SK-N-SH (cell line): Measurements from ENCODE around the gene PBX3. TPM values are rescaled to one million over a fixed set of nuclear protein-coding genes. Genes with fewer than 3 reads are reported as not detected.

ENCODE experiments used
- CTCF ChIA-PET: fragments of 300-600, 350-600 bp; formaldehyde crosslinking; extraction: SDS; loops from one replicate; lab custom pipeline; 2021; lab: Yijun Ruan, JAX
- POLR2A ChIA-PET: fragments of 350-600 bp; sonication (Branson Sonifier 250); formaldehyde crosslinking; extraction: SDS; loops from one replicate; lab custom pipeline; 2020; ENCODE audit warnings: antibody characterized with exemption, inconsistent platforms; lab: Yijun Ruan, JAX
- DNase-seq: peaks from one replicate; pipeline ENCODE4 v3.0.0; 2012
- H2AFZ ChIP-seq: fragments of 200-600 bp; sonication (generic); 2 replicates; pipeline ENCODE4 v1.8.1; 2016; ENCODE audit warnings: antibody characterized with exemption, mild to moderate bottlenecking, low read depth
- H3F3A ChIP-seq: fragments of 200-600 bp; sonication (generic); replicated peaks from 2 replicates; pipeline ENCODE3; 2016; ENCODE audit warnings: antibody characterized with exemption, mild to moderate bottlenecking; ENCODE audit not compliant: insufficient read depth
- H3K27ac ChIP-seq, 2 experiments: fragments of 200-500 bp in 1 of 2; fragments of 200-600 bp in 1 of 2; sonication (Bioruptor generic) in 1 of 2; sonication (generic), shearing (Covaris generic) in 1 of 2; 2 replicates each; pipeline versions ENCODE4 v1.5.1 to v1.6.1; 2014 to 2016; ENCODE audit warnings: low read depth in 2 of 2, inconsistent platforms in 1 of 2, low read length in 1 of 2, mild to moderate bottlenecking in 1 of 2, mixed read lengths in 1 of 2
- H3K27me3 ChIP-seq: fragments of 200-600 bp; sonication (generic), shearing (Covaris generic); 2 replicates; pipeline ENCODE4 v1.6.1; 2016; ENCODE audit warnings: mixed run types; ENCODE audit not compliant: insufficient read depth
- H3K36me3 ChIP-seq, 2 experiments: fragments of 200-500 bp in 1 of 2; fragments of 200-600 bp in 1 of 2; sonication (Bioruptor generic) in 1 of 2; sonication (generic) in 1 of 2; replicated peaks in 1 of 2; 2 replicates each; pipeline versions ENCODE3 to v1.5.1; 2014 to 2016; ENCODE audit warnings: low read length in 1 of 2, mild to moderate bottlenecking in 1 of 2; ENCODE audit not compliant: insufficient read depth in 2 of 2, control insufficient read depth in 1 of 2
- H3K4me1 ChIP-seq, 2 experiments: fragments of 200-500 bp in 1 of 2; fragments of 200-600 bp in 1 of 2; sonication (Bioruptor generic) in 1 of 2; sonication (generic), shearing (Covaris generic) in 1 of 2; 2 replicates each; pipeline versions ENCODE4 v1.5.1 to v1.6.1; 2014 to 2016; ENCODE audit warnings: low read depth in 1 of 2, low read length in 1 of 2, mixed run types in 1 of 2; ENCODE audit not compliant: insufficient read depth in 2 of 2, control insufficient read depth in 1 of 2
- H3K4me2 ChIP-seq: fragments of 200-600 bp; sonication (generic), shearing (Covaris generic); 2 replicates; pipeline ENCODE4 v1.6.1; 2017; ENCODE audit warnings: mixed run types
- H3K4me3 ChIP-seq, 2 experiments: fragments of 200-500 bp in 1 of 2; fragments of 200-600 bp in 1 of 2; sonication (Bioruptor generic) in 1 of 2; sonication (generic), shearing (Covaris generic) in 1 of 2; 2 replicates each; pipeline versions ENCODE4 v1.5.1 to v1.8.1; 2014 to 2016; ENCODE audit warnings: low read depth in 2 of 2, inconsistent platforms in 1 of 2, low read length in 1 of 2, mild to moderate bottlenecking in 1 of 2, mixed read lengths in 1 of 2, moderate library complexity in 1 of 2
- H3K79me2 ChIP-seq: fragments of 200-600 bp; sonication (generic); 2 replicates; pipeline ENCODE4 v1.8.1; 2017; ENCODE audit warnings: mild to moderate bottlenecking; ENCODE audit not compliant: insufficient read depth
- H3K9ac ChIP-seq: fragments of 200-600 bp; sonication (generic); 2 replicates; pipeline ENCODE4 v1.6.1; 2017; ENCODE audit warnings: mixed run types
- H3K9me2 ChIP-seq: fragments of 200-600 bp; sonication (generic); 2 replicates; pipeline ENCODE4 v1.6.1; 2017; ENCODE audit warnings: mixed run types
- H3K9me3 ChIP-seq: fragments of 200-600 bp; sonication (generic); 2 replicates; pipeline ENCODE4 v1.6.1; 2017; ENCODE audit warnings: mixed run types, mild to moderate bottlenecking, moderate library complexity
- H4K20me1 ChIP-seq: fragments of 200-600 bp; sonication (generic); 2 replicates; pipeline ENCODE4 v1.6.1; 2017; ENCODE audit warnings: mild to moderate bottlenecking, mixed run types; ENCODE audit not compliant: insufficient read depth
- CHD2 ChIP-seq: fragments of 150-350 bp; IDR thresholded peaks from 2 replicates; pipeline ENCODE4 v1.6.1; 2018; ENCODE audit warnings: low read length; ENCODE audit not compliant: partially characterized antibody
- CTCF ChIP-seq: fragments of 200-600 bp; sonication (generic); IDR thresholded peaks from 2 replicates; pipeline ENCODE4 v1.6.1; 2017; ENCODE audit warnings: antibody characterized with exemption, mild to moderate bottlenecking, moderate library complexity
- EP300 ChIP-seq, 2 experiments: IDR thresholded peaks; 2 replicates each; pipeline versions ENCODE4 v1.4.0 to v1.6.1; 2012; ENCODE audit warnings: borderline replicate concordance in 1 of 2, low read depth in 1 of 2, low read length in 1 of 2
- FOSL2 ChIP-seq: IDR thresholded peaks from 2 replicates; pipeline ENCODE4 v1.4.0; 2012; ENCODE audit warnings: low read depth, mild to moderate bottlenecking, moderate library complexity, borderline replicate concordance
- FOXJ3 ChIP-seq: sonication (generic); formaldehyde crosslinking; IDR thresholded peaks from 2 replicates; pipeline ENCODE4 v1.5.1; 2020; ENCODE audit warnings: mild to moderate bottlenecking, missing genetic modification reagents
- FOXM1 ChIP-seq: IDR thresholded peaks from 2 replicates; pipeline ENCODE4 v1.4.0; 2012; ENCODE audit warnings: low read depth, mild to moderate bottlenecking
- MEF2A ChIP-seq: IDR thresholded peaks from 2 replicates; pipeline ENCODE4 v1.4.0; 2012; ENCODE audit warnings: low read depth, borderline replicate concordance
- NFIC ChIP-seq: IDR thresholded peaks from 2 replicates; pipeline ENCODE4 v1.4.0; 2012; ENCODE audit warnings: borderline replicate concordance
- NRF1 ChIP-seq: IDR thresholded peaks from 2 replicates; pipeline ENCODE4 v1.6.1; 2012; ENCODE audit warnings: low read depth, mild to moderate bottlenecking, low read length
- PBX3 ChIP-seq: IDR thresholded peaks from 2 replicates; pipeline ENCODE4; 2012
- RAD21 ChIP-seq: IDR thresholded peaks from 2 replicates; pipeline ENCODE4 v1.6.1; 2012; ENCODE audit warnings: mild to moderate bottlenecking, low read length
- RXRA ChIP-seq: IDR thresholded peaks from 2 replicates; pipeline ENCODE4 v1.4.0; 2012; ENCODE audit warnings: low read depth, mild to moderate bottlenecking, borderline replicate concordance
- SIN3A ChIP-seq: IDR thresholded peaks from 2 replicates; pipeline ENCODE4 v1.6.1; 2012; ENCODE audit warnings: low read depth, mild to moderate bottlenecking, low read length, moderate library complexity, borderline replicate concordance
- SMC3 ChIP-seq: IDR thresholded peaks from 2 replicates; pipeline ENCODE4 v1.6.1; 2012; ENCODE audit warnings: low read depth, low read length, improper control_type of control experiment
- TEAD4 ChIP-seq: IDR thresholded peaks from 2 replicates; pipeline ENCODE4 v1.4.0; 2012; ENCODE audit warnings: mild to moderate bottlenecking, borderline replicate concordance; ENCODE audit not compliant: insufficient read depth
- YY1 ChIP-seq: IDR thresholded peaks from 2 replicates; pipeline ENCODE4 v1.4.0; 2012; ENCODE audit warnings: low read depth, mild to moderate bottlenecking
- WGBS: methylation state at CpG from one replicate; pipeline ENCODE4 v1.1.6; 2017; ENCODE audit warnings: low lambda C conversion rate; 5-methylcytosine and 5-hydroxymethylcytosine counted together
- polyA plus RNA-seq, 3 experiments: library from polyadenylated mRNA; depleted of rRNA; stranded (reverse); fragments of >200 nt; gene quantifications; 2 replicates each; pipeline ENCODE4 v1.2.3, GENCODE V29; 2012
- TF ChIP-seq, protein P1 (sequence below): IDR thresholded peaks from 2 replicates; pipeline ENCODE4 v1.4.0; 2012; ENCODE audit warnings: low read depth
- TF ChIP-seq, protein P2 (sequence below): IDR thresholded peaks from 2 replicates; pipeline ENCODE4 v1.6.1; 2012; ENCODE audit warnings: mild to moderate bottlenecking, low read depth, low read length, moderate library complexity

Gene PBX3
- polyA plus RNA-seq, 1 of the 3 experiments (the other 2 are of a cell fraction): 73.0 TPM

DNA sequence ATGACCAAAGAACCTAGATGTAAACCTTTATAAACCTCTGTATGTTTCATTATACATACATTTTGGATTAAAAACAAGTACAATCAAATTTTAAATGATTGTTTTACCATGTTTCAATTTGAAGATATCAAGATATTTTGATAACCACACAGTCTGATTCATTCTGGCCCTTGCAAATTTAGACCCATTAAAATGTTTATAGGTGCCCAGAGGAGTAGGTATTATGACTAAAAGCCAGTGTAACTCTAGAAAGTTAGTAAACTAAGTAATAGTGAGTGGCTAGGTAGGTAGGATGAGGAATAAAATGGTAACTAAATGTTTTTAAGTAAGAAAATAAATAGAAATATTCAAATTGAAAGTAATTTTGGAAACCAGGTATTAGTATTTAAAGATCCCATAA, 165.5 kb downstream of the PBX3 start:
- H3K9ac ChIP-seq: no peak overlapping the region
- H3K4me3 ChIP-seq: no peak overlapping the region
- ChIA-PET CTCF (interaction anchor here (1.5 kb wide), 2 partner anchors 11 to 486 kb away, joined by 4 to 5 read pairs; no protein-coding TSS in a partner anchor), POLR2A (no interaction called here)
- H3F3A ChIP-seq: peaks cover 9% of the 10 kb centered on the region
- H3K79me2 ChIP-seq: peaks cover 90% of the 10 kb centered on the region
- no peak overlapping the region; a peak in 1 of 4 replicates for H3K27ac ChIP-seq
- H3K4me1 ChIP-seq: peaks cover 19 to 34% of the 10 kb centered on the region in 2 experiments; a peak in 2 of 4 replicates
- DNase-seq: no peak
- TF ChIP-seq NRF1 (no peak), MEF2A (no peak), SIN3A (no peak), PBX3 (no peak), TEAD4 (no peak), EP300 (IDR thresholded peaks at IDR 0.05; ENCODE audit: borderline replicate concordance in 1 of 2, low read depth in 1 of 2, low read length in 1 of 2) (no peak), FOXJ3 (CRISPR knock-in tag) (no peak), CHD2 (no peak), NFIC (no peak), FOXM1 (no peak), SMC3 (no peak), RAD21 (no peak)
- no peak overlapping the region for H3K4me2 ChIP-seq
- H3K27me3 ChIP-seq: no peaks in the 10 kb centered on the region
- H2AFZ ChIP-seq: no peak overlapping the region
- peaks cover 19 to 22% of the 10 kb centered on the region in 2 experiments for H3K36me3 ChIP-seq
- H4K20me1 ChIP-seq: peaks cover 7% of the 10 kb centered on the region; the same call in 1 of the 2 replicates
- no peaks in the 10 kb centered on the region for H3K9me3 ChIP-seq
- H3K9me2 ChIP-seq: no peaks in the 10 kb centered on the region

- Histone ChIP-seq H3K4me1 (peaks cover 12 to 28% of the 10 kb centered on the region in 2 experiments; a peak in 2 of 4 replicates), H3K36me3 (peaks cover 19 to 29% of the 10 kb centered on the region in 2 experiments), H3K27ac (no peak overlapping the region), H3K27me3 (no peaks in the 10 kb centered on the region), H3F3A (peaks cover 13% of the 10 kb centered on the region), H4K20me1 (peaks cover 7% of the 10 kb centered on the region; the same call in 1 of the 2 replicates), H3K9ac (no peak overlapping the region)
- no peak for DNase-seq
- ChIA-PET POLR2A (interaction anchor here (1.1 kb wide), 1 partner anchor 19 kb away, joined by 3 read pairs; no protein-coding TSS in a partner anchor), CTCF (interaction anchor here (1.0 to 1.8 kb wide), 2 partner anchors 186 to 485 kb away, joined by 3 to 4 read pairs; no protein-coding TSS in a partner anchor)
- no peak for TF ChIP-seq RAD21
- TF ChIP-seq FOSL2: no peak
- TF ChIP-seq RXRA: no peak
- TF ChIP-seq, protein P1, sequence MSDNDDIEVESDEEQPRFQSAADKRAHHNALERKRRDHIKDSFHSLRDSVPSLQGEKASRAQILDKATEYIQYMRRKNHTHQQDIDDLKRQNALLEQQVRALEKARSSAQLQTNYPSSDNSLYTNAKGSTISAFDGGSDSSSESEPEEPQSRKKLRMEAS: no peak
- TF ChIP-seq, protein P2, sequence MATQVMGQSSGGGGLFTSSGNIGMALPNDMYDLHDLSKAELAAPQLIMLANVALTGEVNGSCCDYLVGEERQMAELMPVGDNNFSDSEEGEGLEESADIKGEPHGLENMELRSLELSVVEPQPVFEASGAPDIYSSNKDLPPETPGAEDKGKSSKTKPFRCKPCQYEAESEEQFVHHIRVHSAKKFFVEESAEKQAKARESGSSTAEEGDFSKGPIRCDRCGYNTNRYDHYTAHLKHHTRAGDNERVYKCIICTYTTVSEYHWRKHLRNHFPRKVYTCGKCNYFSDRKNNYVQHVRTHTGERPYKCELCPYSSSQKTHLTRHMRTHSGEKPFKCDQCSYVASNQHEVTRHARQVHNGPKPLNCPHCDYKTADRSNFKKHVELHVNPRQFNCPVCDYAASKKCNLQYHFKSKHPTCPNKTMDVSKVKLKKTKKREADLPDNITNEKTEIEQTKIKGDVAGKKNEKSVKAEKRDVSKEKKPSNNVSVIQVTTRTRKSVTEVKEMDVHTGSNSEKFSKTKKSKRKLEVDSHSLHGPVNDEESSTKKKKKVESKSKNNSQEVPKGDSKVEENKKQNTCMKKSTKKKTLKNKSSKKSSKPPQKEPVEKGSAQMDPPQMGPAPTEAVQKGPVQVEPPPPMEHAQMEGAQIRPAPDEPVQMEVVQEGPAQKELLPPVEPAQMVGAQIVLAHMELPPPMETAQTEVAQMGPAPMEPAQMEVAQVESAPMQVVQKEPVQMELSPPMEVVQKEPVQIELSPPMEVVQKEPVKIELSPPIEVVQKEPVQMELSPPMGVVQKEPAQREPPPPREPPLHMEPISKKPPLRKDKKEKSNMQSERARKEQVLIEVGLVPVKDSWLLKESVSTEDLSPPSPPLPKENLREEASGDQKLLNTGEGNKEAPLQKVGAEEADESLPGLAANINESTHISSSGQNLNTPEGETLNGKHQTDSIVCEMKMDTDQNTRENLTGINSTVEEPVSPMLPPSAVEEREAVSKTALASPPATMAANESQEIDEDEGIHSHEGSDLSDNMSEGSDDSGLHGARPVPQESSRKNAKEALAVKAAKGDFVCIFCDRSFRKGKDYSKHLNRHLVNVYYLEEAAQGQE: no peak
- TF ChIP-seq MEF2A: no peak
- no peak for TF ChIP-seq YY1
- no peak for TF ChIP-seq CTCF
- TF ChIP-seq EP300 (IDR thresholded peaks at IDR 0.05; ENCODE audit: borderline replicate concordance in 1 of 2, low read depth in 1 of 2, low read length in 1 of 2): no peak
- TF ChIP-seq, all 33 proteins: peak for 0
- no peak overlapping the region for H3K4me2 ChIP-seq
- H3K4me3 ChIP-seq: no peak overlapping the region
- H3K9me2 ChIP-seq: no peaks in the 10 kb centered on the region
- no peak overlapping the region for H2AFZ ChIP-seq
- peaks cover 90% of the 10 kb centered on the region for H3K79me2 ChIP-seq
- H3K9me3 ChIP-seq: no peaks in the 10 kb centered on the region
- 88% methylated on average over 2 of the region's 2 CpGs for WGBS
Measured at GRCh38 chr9:125913551-125913950, 166.4 kb downstream of the PBX3 start.
